Activated CD8-positive, alpha-beta T cell treated with anti-CD3 and anti-CD28 coated beads for 36 hours (primary cell): ENCODE results near the gene COL4A1. TPM values are rescaled to one million over a fixed set of nuclear protein-coding genes. Genes with fewer than 3 reads are reported as not detected.
A peak's percentile ranks its signal among the peaks of the same experiment; 100 is the strongest.
"Not testable (repeated sequence)": the region's sequence is repeated elsewhere in the genome, so short reads cannot be mapped to it uniquely, and the experiment has no call there.

ENCODE experiments used
- ATAC-seq: fragments of 200-7000 bp; cut with Tn5 transposase; one replicate; pipeline ENCODE4 v1.10.0; 2021; ENCODE audit warnings: mild to moderate bottlenecking, moderate library complexity
- CTCF ChIA-PET: fragments of 350-600 bp; sonication (Branson Sonifier 250); formaldehyde crosslinking; loops from one replicate; lab custom pipeline; 2021; ENCODE audit warnings: antibody characterized with exemption; lab: Charles Lee
- POLR2A ChIA-PET: fragments of 350-600 bp; sonication (Branson Sonifier 250); formaldehyde crosslinking; loops from one replicate; lab custom pipeline; 2021; ENCODE audit warnings: antibody characterized with exemption; lab: Charles Lee
- DNase-seq: peaks from one replicate; pipeline ENCODE4 v3.0.0-alpha.2; 2020
- H3K27ac Mint-ChIP-seq: one replicate; pipeline ENCODE4 v1.8.0; 2021; ENCODE audit warnings: mild to moderate bottlenecking, mixed read lengths
- H3K27me3 Mint-ChIP-seq: one replicate; pipeline ENCODE4 v1.8.0; 2021; ENCODE audit warnings: mixed read lengths
- H3K36me3 Mint-ChIP-seq: one replicate; pipeline ENCODE4 v1.8.0; 2021; ENCODE audit warnings: low read depth, mixed read lengths
- H3K4me1 Mint-ChIP-seq: one replicate; pipeline ENCODE4 v1.8.0; 2021; ENCODE audit warnings: low read depth, mixed read lengths
- H3K4me3 Mint-ChIP-seq: one replicate; pipeline ENCODE4 v1.8.0; 2021; ENCODE audit warnings: mild to moderate bottlenecking, moderate library complexity, mixed read lengths
- H3K9me3 Mint-ChIP-seq: one replicate; pipeline ENCODE4 v1.8.0; 2021; ENCODE audit warnings: mixed read lengths
- intact Hi-C: fragments of 100-400 bp; cut with micrococcal nuclease; formaldehyde crosslinking; loops from one replicate; pipeline ENCODE4 v1.10.0; 2022
- total RNA-seq, 2 experiments: library from RNA; stranded (reverse); gene quantifications; one replicate each; pipeline ENCODE4 v1.2.3, GENCODE V29; 2021
- TF ChIP-seq, protein P1 (sequence below): fragments of 200-600 bp; IDR thresholded peaks from one replicate; pipeline ENCODE4 v1.8.0; 2022; ENCODE audit warnings: antibody characterized with exemption, mild to moderate bottlenecking

COL4A1 gene
- total RNA-seq, 2 experiments from 2014 or later, result not detected

DNA sequence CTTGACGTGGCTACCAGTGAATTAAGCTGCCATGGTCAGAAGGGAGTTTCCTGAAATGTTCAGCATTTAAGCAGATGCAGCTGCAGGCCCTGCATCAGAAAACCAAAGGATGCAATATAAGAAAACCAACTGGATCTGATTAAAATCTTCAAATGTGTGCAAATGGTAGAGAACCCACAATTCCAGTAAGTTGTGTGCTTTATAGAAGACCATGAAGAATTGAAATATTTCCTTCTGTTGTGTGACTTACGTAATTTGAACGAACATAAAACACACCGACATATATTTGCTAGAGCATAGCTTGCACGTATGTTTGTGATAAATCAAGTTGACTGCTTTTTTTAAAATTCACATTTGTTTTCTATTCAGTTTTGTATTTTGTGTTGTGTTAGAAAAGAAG is 191.4 kb downstream of the COL4A1 start:
- Mint-ChIP-seq H3K9me3 (no peaks in the 10 kb centered on the region), H3K27ac (no peak overlapping the region), H3K36me3 (no peaks in the 10 kb centered on the region), H3K4me1 (no peaks in the 10 kb centered on the region), H3K4me3 (no peak overlapping the region), H3K27me3 (peaks cover 16% of the 10 kb centered on the region)
- TF ChIP-seq, protein P1, sequence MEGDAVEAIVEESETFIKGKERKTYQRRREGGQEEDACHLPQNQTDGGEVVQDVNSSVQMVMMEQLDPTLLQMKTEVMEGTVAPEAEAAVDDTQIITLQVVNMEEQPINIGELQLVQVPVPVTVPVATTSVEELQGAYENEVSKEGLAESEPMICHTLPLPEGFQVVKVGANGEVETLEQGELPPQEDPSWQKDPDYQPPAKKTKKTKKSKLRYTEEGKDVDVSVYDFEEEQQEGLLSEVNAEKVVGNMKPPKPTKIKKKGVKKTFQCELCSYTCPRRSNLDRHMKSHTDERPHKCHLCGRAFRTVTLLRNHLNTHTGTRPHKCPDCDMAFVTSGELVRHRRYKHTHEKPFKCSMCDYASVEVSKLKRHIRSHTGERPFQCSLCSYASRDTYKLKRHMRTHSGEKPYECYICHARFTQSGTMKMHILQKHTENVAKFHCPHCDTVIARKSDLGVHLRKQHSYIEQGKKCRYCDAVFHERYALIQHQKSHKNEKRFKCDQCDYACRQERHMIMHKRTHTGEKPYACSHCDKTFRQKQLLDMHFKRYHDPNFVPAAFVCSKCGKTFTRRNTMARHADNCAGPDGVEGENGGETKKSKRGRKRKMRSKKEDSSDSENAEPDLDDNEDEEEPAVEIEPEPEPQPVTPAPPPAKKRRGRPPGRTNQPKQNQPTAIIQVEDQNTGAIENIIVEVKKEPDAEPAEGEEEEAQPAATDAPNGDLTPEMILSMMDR, result no peak
- DNase-seq, result no peak
- intact Hi-C loops, result loop anchor here (5.0 kb wide), 1 partner anchor 1153 kb away; no protein-coding TSS in a partner anchor
- CTCF ChIA-PET, result interaction anchor here (0.7 to 2.0 kb wide), 9 partner anchors 15 to 1155 kb away, joined by 3 to 8 read pairs (median 3); no protein-coding TSS in a partner anchor
- ATAC-seq, result no peak
- POLR2A ChIA-PET, result no interaction called here

DNA sequence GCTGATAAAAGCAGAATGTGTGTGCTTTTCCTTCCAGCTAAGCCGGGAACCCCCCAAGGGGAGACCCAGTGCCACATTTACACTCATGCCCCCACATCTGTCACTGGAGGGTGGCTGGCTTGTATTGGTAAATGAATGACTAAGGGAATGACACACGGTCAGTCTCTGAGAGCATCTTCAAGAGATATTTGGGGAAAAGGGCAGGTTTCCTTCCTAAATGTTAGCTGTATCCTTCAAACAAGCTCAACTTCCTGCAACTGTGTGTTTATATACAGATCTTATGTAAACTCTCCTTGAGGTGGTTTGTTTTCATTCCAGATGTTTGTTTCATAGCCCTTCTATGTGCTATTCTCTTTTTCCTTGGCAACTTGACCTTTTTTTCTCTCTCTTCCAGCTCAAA is 192.6 kb downstream of the COL4A1 start:
- POLR2A ChIA-PET, result interaction anchor here (1.3 kb wide), 1 partner anchor 32 kb away, joined by 3 read pairs; no protein-coding TSS in a partner anchor
- Mint-ChIP-seq H3K27me3 (peaks cover 16% of the 10 kb centered on the region), H3K36me3 (no peaks in the 10 kb centered on the region), H3K9me3 (no peaks in the 10 kb centered on the region), H3K4me1 (no peaks in the 10 kb centered on the region), H3K4me3 (no peak overlapping the region), H3K27ac (no peak overlapping the region)
- intact Hi-C loops, result no loop called here
- ATAC-seq (no peak), DNase-seq (no peak)
- TF ChIP-seq, protein P1, result no peak
- CTCF ChIA-PET, result interaction anchor here (1.1 kb wide), 1 partner anchor 543 kb away, joined by 3 read pairs; no protein-coding TSS in a partner anchor

DNA sequence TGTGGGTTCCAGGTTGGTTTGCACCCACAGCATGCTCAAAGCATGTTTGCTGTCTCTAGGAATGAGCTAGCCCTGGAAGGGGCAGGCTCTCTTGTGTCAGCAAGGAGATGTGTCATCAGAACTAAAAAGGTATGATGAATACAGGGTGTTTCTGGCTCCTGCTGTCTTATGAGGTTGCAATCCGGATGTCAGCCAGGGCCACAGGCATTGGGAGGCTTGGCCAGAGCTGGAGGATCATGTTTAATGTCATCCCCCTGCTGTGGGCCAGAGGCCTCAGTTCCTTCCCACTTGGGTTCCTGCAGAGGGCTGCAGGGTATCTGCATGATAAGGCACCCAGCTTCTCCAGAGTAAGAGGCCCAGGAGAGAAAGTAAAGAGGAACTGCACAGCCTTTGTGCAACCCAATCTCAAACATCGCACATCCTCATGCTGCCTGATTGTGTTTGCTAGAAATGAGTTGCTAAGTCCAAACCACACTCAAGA is 193.6 kb downstream of the COL4A1 start:
- peaks cover 16% of the 10 kb centered on the region for H3K27me3 Mint-ChIP-seq
- DNase-seq (no peak), ATAC-seq (no peak)
- no peaks in the 10 kb centered on the region for H3K36me3 Mint-ChIP-seq
- no peaks in the 10 kb centered on the region for H3K4me1 Mint-ChIP-seq
- H3K4me3 Mint-ChIP-seq, result no peak overlapping the region
- H3K9me3 Mint-ChIP-seq, result no peaks in the 10 kb centered on the region
- intact Hi-C loops, result no loop called here
- POLR2A ChIA-PET, result interaction anchor here (1.3 kb wide), 1 partner anchor 33 kb away, joined by 3 read pairs; no protein-coding TSS in a partner anchor
- no peak overlapping the region for H3K27ac Mint-ChIP-seq
- CTCF ChIA-PET, result interaction anchor here (1.0 to 1.3 kb wide), 2 partner anchors 14 to 1153 kb away, joined by 3 read pairs; no protein-coding TSS in a partner anchor
- TF ChIP-seq, protein P1, result no peak

DNA sequence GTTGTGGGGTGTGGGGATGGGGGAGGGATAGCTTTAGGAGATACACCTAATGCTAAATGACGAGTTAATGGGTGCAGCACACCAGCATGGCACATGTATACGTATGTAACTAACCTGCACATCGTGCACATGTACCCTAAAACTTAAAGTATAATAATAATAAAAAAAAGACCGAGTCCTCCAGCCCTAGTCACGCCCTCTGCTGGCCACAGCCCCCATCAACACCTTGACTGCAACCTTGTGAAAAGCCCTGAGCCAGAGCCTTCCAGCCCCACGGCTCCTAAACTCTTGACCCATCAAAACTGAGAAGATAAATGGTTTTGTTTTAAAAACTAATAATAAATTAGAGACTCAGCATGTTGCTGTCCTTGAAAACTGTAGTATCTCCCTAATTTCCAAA is 194.6 kb downstream of the COL4A1 start:
- intact Hi-C loops, H3K36me3 Mint-ChIP-seq, POLR2A ChIA-PET, H3K4me3 Mint-ChIP-seq, ATAC-seq, H3K4me1 Mint-ChIP-seq, H3K9me3 Mint-ChIP-seq, H3K27ac Mint-ChIP-seq: not testable (repeated sequence)
- peak; percentile 38 for DNase-seq
- H3K27me3 Mint-ChIP-seq, result peaks cover 14% of the 10 kb centered on the region
- CTCF ChIA-PET, result interaction anchor here (1.3 kb wide), 1 partner anchor 15 kb away, joined by 3 read pairs; no protein-coding TSS in a partner anchor

DNA sequence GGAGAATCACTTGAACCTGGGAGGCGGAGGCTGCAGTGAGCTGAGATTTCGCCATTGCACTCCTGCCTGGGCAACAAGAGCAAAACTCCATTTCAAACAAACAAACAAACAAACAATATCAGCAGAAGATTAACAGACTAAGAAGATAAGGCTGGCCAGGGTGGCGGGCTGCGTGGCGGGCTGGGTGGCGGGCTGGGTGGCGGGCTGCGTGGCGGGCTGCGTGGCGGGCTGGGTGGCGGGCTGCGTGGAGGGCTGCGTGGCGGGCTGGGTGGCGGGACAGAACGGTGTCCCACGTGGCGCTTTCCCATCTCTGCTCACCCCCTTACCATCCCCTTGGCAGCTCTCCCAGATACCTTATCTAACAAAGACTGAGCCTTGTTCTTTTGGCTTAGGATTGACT is 196.2 kb downstream of the COL4A1 start:
- DNase-seq (no peak), ATAC-seq (no peak)
- H3K27ac Mint-ChIP-seq, result no peak overlapping the region
- H3K4me3 Mint-ChIP-seq, result no peak overlapping the region
- intact Hi-C loops, result no loop called here
- H3K9me3 Mint-ChIP-seq, result no peaks in the 10 kb centered on the region
- H3K27me3 Mint-ChIP-seq, result peaks cover 4% of the 10 kb centered on the region
- POLR2A ChIA-PET, result no interaction called here
- TF ChIP-seq, protein P1, result no peak
- no peaks in the 10 kb centered on the region for H3K36me3 Mint-ChIP-seq
- H3K4me1 Mint-ChIP-seq, result no peaks in the 10 kb centered on the region
- CTCF ChIA-PET, result no interaction called here
